ENCODE results near the gene MAP3K2.

DNA sequence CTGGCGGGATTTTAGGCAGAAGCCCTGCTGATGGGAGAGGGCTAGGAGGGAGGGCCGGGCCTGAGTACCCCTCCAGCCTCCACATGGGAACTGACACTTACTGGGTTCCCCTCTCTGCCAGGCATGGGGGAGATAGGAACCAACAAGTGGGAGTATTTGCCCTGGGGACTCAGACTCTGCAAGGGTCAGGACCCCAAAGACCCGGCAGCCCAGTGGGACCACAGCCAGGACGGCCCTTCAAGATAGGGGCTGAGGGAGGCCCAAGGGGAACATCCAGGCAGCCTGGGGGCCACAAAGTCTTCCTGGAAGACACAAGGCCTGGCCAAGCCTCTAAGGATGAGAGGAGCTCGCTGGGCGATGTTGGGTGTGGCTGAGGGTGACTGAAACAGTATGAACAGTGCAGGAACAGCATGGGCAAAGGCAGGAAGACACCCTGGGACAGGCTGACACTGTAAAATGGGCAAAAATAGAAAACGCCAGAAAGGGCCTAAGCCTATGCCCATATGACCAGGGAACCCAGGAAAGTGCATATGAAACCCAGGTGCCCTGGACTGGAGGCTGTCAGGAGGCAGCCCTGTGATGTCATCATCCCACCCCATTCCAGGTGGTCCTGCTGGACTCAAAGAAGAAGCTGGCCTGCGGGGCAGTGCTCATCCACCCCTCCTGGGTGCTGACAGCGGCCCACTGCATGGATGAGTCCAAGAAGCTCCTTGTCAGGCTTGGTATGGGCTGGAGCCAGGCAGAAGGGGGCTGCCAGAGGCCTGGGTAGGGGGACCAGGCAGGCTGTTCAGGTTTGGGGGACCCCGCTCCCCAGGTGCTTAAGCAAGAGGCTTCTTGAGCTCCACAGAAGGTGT, 39.0 kb upstream of the MAP3K2 start:
- TF ChIP-seq, protein P1, sequence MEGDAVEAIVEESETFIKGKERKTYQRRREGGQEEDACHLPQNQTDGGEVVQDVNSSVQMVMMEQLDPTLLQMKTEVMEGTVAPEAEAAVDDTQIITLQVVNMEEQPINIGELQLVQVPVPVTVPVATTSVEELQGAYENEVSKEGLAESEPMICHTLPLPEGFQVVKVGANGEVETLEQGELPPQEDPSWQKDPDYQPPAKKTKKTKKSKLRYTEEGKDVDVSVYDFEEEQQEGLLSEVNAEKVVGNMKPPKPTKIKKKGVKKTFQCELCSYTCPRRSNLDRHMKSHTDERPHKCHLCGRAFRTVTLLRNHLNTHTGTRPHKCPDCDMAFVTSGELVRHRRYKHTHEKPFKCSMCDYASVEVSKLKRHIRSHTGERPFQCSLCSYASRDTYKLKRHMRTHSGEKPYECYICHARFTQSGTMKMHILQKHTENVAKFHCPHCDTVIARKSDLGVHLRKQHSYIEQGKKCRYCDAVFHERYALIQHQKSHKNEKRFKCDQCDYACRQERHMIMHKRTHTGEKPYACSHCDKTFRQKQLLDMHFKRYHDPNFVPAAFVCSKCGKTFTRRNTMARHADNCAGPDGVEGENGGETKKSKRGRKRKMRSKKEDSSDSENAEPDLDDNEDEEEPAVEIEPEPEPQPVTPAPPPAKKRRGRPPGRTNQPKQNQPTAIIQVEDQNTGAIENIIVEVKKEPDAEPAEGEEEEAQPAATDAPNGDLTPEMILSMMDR (IDR thresholded peaks at IDR 0.05), result no peak
- no peak for TF ChIP-seq ZFX (IDR thresholded peaks at IDR 0.05; ENCODE audit: borderline replicate concordance)

Measured in 22Rv1 (cell line).